ENCODE measurements around the gene MMP17. TPM values are rescaled to one million over a fixed set of nuclear protein-coding genes. Genes with fewer than 3 reads are reported as not detected.

The MMP17 gene
- total and polyA plus RNA-seq, 2 donors (not counting 1 experiment from before 2014, with no cell fraction given), result 3.2 to 13.5 TPM

- H3K4me2 ChIP-seq (ENCODE audit: extremely low read depth, insufficient read depth, low read length), result peak overlapping the region; percentile 78
- TF ChIP-seq EZH2 (IDR thresholded peaks at IDR 0.05; ENCODE audit: low read length, missing control alignments) (no peak), CTCF (conservative IDR thresholded peaks at IDR 0.05 in 1 of 2, IDR thresholded peaks at IDR 0.05 in 1 of 2; ENCODE audit: low read depth in 1 of 2, low read length in 2 of 2) (no peak)
- H3K27ac ChIP-seq (ENCODE audit: insufficient read depth, low read length), result no peak overlapping the region
- H3K9ac ChIP-seq (ENCODE audit: insufficient read depth, low read length), result no peak overlapping the region
- no peaks in the 10 kb centered on the region for H3K36me3 ChIP-seq (ENCODE audit: control insufficient read depth, insufficient read depth, low read length)
- no peaks in the 10 kb centered on the region for H3K9me3 ChIP-seq (ENCODE audit: control insufficient read depth, insufficient read depth, low read depth, low read length)
- H3K4me3 ChIP-seq (replicated peaks in 1 of 4; ENCODE audit: control extremely low read depth in 1 of 4, insufficient read depth in 1 of 4, low read depth in 3 of 4, low read length in 4 of 4), result peak overlapping the region in 1 of 4 experiments; percentile 45
- peak overlapping the region; percentile 13 for H2AFZ ChIP-seq (ENCODE audit: low read length)
- H3K27me3 ChIP-seq (ENCODE audit: control insufficient read depth, insufficient read depth, low read length), result no peaks in the 10 kb centered on the region
- no peaks in the 10 kb centered on the region for H3K4me1 ChIP-seq (ENCODE audit: control insufficient read depth, extremely low read depth, insufficient read depth, low read length)
- H3K79me2 ChIP-seq (ENCODE audit: control insufficient read depth, insufficient read depth, low read length), result peaks cover 3% of the 10 kb centered on the region
- no peaks in the 10 kb centered on the region for H4K20me1 ChIP-seq (ENCODE audit: control insufficient read depth, extremely low read depth, insufficient read depth, low read length)
- peak; percentile 28 to 72 for DNase-seq (ENCODE audit: low read depth in 2 of 2)
Measured at GRCh38 chr12:131825146-131825892, 2.9 kb upstream of the MMP17 start.

- TF ChIP-seq EZH2 (IDR thresholded peaks at IDR 0.05; ENCODE audit: low read length, missing control alignments), result no peak
- TF ChIP-seq CTCF (conservative IDR thresholded peaks at IDR 0.05 in 1 of 2, IDR thresholded peaks at IDR 0.05 in 1 of 2; ENCODE audit: low read depth in 1 of 2, low read length in 2 of 2), result no peak
Measured at GRCh38 chr12:131826097-131826928, 1.9 kb upstream of the MMP17 start.

GRCh38 chr12:131828671-131829355 is 620 bp downstream of the MMP17 start:
- no peaks in the 10 kb centered on the region for H3K27me3 ChIP-seq (ENCODE audit: control insufficient read depth, insufficient read depth, low read length)
- H3K79me2 ChIP-seq (ENCODE audit: control insufficient read depth, insufficient read depth, low read length), result peaks cover 3% of the 10 kb centered on the region
- peak overlapping the region; percentile 45 to 67 (median 60) for H3K4me3 ChIP-seq (replicated peaks in 1 of 4; ENCODE audit: control extremely low read depth in 1 of 4, insufficient read depth in 1 of 4, low read depth in 3 of 4, low read length in 4 of 4)
- TF ChIP-seq CTCF (conservative IDR thresholded peaks at IDR 0.05 in 1 of 2, IDR thresholded peaks at IDR 0.05 in 1 of 2; ENCODE audit: low read depth in 1 of 2, low read length in 2 of 2) (no peak), EZH2 (IDR thresholded peaks at IDR 0.05; ENCODE audit: low read length, missing control alignments) (no peak)
- H3K4me2 ChIP-seq (ENCODE audit: extremely low read depth, insufficient read depth, low read length), result peak overlapping the region; percentile 89
- H3K4me1 ChIP-seq (ENCODE audit: control insufficient read depth, extremely low read depth, insufficient read depth, low read length), result no peaks in the 10 kb centered on the region
- DNase-seq (ENCODE audit: low read depth in 2 of 2), result no peak
- no peaks in the 10 kb centered on the region for H3K36me3 ChIP-seq (ENCODE audit: control insufficient read depth, insufficient read depth, low read length)
- H3K9me3 ChIP-seq (ENCODE audit: control insufficient read depth, insufficient read depth, low read depth, low read length), result no peaks in the 10 kb centered on the region
- H4K20me1 ChIP-seq (ENCODE audit: control insufficient read depth, extremely low read depth, insufficient read depth, low read length), result no peaks in the 10 kb centered on the region
- H3K27ac ChIP-seq (ENCODE audit: insufficient read depth, low read length), result no peak overlapping the region
- peak overlapping the region; percentile 50 for H3K9ac ChIP-seq (ENCODE audit: insufficient read depth, low read length)
- H2AFZ ChIP-seq (ENCODE audit: low read length), result peak overlapping the region; percentile 43

More at GRCh38 chr12:131826097-131826928, 1.9 kb upstream of the MMP17 start:
- Histone ChIP-seq H3K36me3 (ENCODE audit: control insufficient read depth, insufficient read depth, low read length) (no peaks in the 10 kb centered on the region), H3K79me2 (ENCODE audit: control insufficient read depth, insufficient read depth, low read length) (peaks cover 3% of the 10 kb centered on the region), H3K9me3 (ENCODE audit: control insufficient read depth, insufficient read depth, low read depth, low read length) (no peaks in the 10 kb centered on the region), H3K4me1 (ENCODE audit: control insufficient read depth, extremely low read depth, insufficient read depth, low read length) (no peaks in the 10 kb centered on the region), H2AFZ (ENCODE audit: low read length) (no peak overlapping the region), H3K4me2 (ENCODE audit: extremely low read depth, insufficient read depth, low read length) (no peak overlapping the region), H4K20me1 (ENCODE audit: control insufficient read depth, extremely low read depth, insufficient read depth, low read length) (no peaks in the 10 kb centered on the region), H3K9ac (ENCODE audit: insufficient read depth, low read length) (no peak overlapping the region), H3K27ac (ENCODE audit: insufficient read depth, low read length) (no peak overlapping the region), H3K27me3 (ENCODE audit: control insufficient read depth, insufficient read depth, low read length) (no peaks in the 10 kb centered on the region), H3K4me3 (replicated peaks in 1 of 4; ENCODE audit: control extremely low read depth in 1 of 4, insufficient read depth in 1 of 4, low read depth in 3 of 4, low read length in 4 of 4) (no peak overlapping the region)
- DNase-seq (ENCODE audit: low read depth in 2 of 2), result no peak

All from fibroblast of lung (primary cell).